Endodermal cell (in vitro differentiated cells): Measurements from ENCODE around the gene IAPP. TPM values are rescaled to one million over a fixed set of nuclear protein-coding genes. Genes with fewer than 3 reads are reported as not detected.
"Not testable (repeated sequence)": the region's sequence is repeated elsewhere in the genome, so short reads cannot be mapped to it uniquely, and the experiment has no call there.

Experiments
- DNase-seq: peaks from one replicate; pipeline ENCODE4 v3.0.0-alpha.2; 2017
- H3K27ac ChIP-seq: 2 replicates; pipeline ENCODE4 v1.5.1; 2013; ENCODE audit warnings: mild to moderate bottlenecking, low read depth, low read length, moderate library complexity
- H3K27me3 ChIP-seq: 2 replicates; pipeline ENCODE4 v1.6.1; 2013; ENCODE audit warnings: mild to moderate bottlenecking, low read length, moderate library complexity; ENCODE audit not compliant: insufficient read depth, control insufficient read depth, poor library complexity, severe bottlenecking
- H3K36me3 ChIP-seq: 2 replicates; pipeline ENCODE4 v1.7.0; 2013; ENCODE audit warnings: mild to moderate bottlenecking, low read length, moderate library complexity; ENCODE audit not compliant: control insufficient read depth, insufficient read depth
- H3K4me1 ChIP-seq: one replicate; pipeline ENCODE4 v1.7.0; 2013; ENCODE audit warnings: low read length; ENCODE audit not compliant: control insufficient read depth, insufficient read depth
- H3K4me3 ChIP-seq: 2 replicates; pipeline ENCODE4 v1.5.1; 2013; ENCODE audit warnings: mild to moderate bottlenecking, low read length, moderate library complexity
- H3K9ac ChIP-seq: 2 replicates; pipeline ENCODE4 v1.6.1; 2013; ENCODE audit warnings: mild to moderate bottlenecking, low read length, moderate library complexity; ENCODE audit not compliant: poor library complexity, severe bottlenecking; ENCODE audit errors: extremely low read depth
- H3K9me3 ChIP-seq: 2 replicates; pipeline ENCODE4 v1.6.1; 2013; ENCODE audit warnings: mild to moderate bottlenecking, low read length, moderate library complexity; ENCODE audit not compliant: control insufficient read depth
- H3K27ac Mint-ChIP-seq: 2 replicates; pipeline ENCODE4 v1.8.0; 2020; ENCODE audit warnings: mixed read lengths
- H3K27me3 Mint-ChIP-seq: 2 replicates; pipeline ENCODE4 v1.8.0; 2021; ENCODE audit warnings: mild to moderate bottlenecking, mixed read lengths; ENCODE audit not compliant: insufficient read depth
- H3K36me3 Mint-ChIP-seq: 2 replicates; pipeline ENCODE4 v1.8.0; 2020; ENCODE audit warnings: low read depth, mixed read lengths
- H3K4me1 Mint-ChIP-seq: 2 replicates; pipeline ENCODE4 v1.8.0; 2020; ENCODE audit warnings: mixed read lengths
- H3K4me3 Mint-ChIP-seq: 2 replicates; pipeline ENCODE4 v1.8.0; 2020; ENCODE audit warnings: mild to moderate bottlenecking, moderate library complexity, mixed read lengths
- H3K9me3 Mint-ChIP-seq: 2 replicates; pipeline ENCODE4 v1.8.0; 2020; ENCODE audit warnings: mild to moderate bottlenecking, mixed read lengths
- WGBS, 2 experiments: methylation state at CpG; one replicate each; pipeline versions ENCODE4 v1.1.5 to v1.1.7; 2013; ENCODE audit warnings: missing lambda C conversion rate in 2 of 2, mixed read lengths in 1 of 2; ENCODE audit not compliant: insufficient coverage in 1 of 2, insufficient read length in 1 of 2; 5-methylcytosine and 5-hydroxymethylcytosine counted together
- total RNA-seq, 2 donors: library from RNA; stranded (reverse); fragmentation: NEBNext Ultra II Directional in 1 of 2; extraction: Animal tissue kit (Norgen Biotek cat#: 25700) in 1 of 2; gene quantifications; 2 replicates in 1 of 2; 3 replicates in 1 of 2; pipeline ENCODE4 v1.2.1, GENCODE V29; 2021
- TF ChIP-seq, protein P1 (sequence below): fragments of 200-600 bp; sonication (generic); conservative IDR thresholded peaks from 2 replicates; pipeline ENCODE4 v1.5.0; 2021; ENCODE audit warnings: antibody characterized with exemption, mild to moderate bottlenecking

The IAPP gene
- total RNA-seq, 2 donors from 2014 or later, result not detected

DNA sequence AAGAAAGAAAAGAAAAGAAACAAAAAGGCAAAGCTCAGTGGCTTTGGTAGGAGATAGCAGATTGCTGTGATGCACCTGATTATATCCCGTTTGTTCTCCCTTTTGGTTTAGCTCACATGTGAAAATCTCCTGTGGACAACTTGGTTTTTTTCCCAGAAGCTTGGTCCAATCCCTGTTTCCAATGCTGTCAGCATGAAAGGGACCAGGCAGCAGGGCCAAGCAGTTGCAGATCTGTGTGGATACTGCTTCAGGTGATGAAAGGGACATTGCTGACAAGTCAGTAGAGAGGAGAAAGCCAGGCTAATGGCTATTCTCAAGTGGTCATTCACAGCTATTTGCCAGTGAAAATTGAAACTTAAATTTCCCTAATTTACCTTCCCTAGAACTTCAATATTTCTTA is 19.2 kb upstream of the IAPP start:
- Mint-ChIP-seq H3K36me3 (no peaks in the 10 kb centered on the region), H3K27me3 (no peaks in the 10 kb centered on the region), H3K4me3 (no peak overlapping the region), H3K9me3 (no peaks in the 10 kb centered on the region), H3K4me1 (peaks cover 6% of the 10 kb centered on the region), H3K27ac (no peak overlapping the region)
- Histone ChIP-seq H3K9me3 (no peaks in the 10 kb centered on the region), H3K36me3 (no peaks in the 10 kb centered on the region), H3K9ac (no peak overlapping the region), H3K27ac (no peak overlapping the region), H3K4me1 (no peaks in the 10 kb centered on the region), H3K27me3 (no peaks in the 10 kb centered on the region), H3K4me3 (no peak overlapping the region)
- 90 to 100% methylated on average over 1 of the region's 1 CpG for WGBS, 2 experiments
- TF ChIP-seq, protein P1, sequence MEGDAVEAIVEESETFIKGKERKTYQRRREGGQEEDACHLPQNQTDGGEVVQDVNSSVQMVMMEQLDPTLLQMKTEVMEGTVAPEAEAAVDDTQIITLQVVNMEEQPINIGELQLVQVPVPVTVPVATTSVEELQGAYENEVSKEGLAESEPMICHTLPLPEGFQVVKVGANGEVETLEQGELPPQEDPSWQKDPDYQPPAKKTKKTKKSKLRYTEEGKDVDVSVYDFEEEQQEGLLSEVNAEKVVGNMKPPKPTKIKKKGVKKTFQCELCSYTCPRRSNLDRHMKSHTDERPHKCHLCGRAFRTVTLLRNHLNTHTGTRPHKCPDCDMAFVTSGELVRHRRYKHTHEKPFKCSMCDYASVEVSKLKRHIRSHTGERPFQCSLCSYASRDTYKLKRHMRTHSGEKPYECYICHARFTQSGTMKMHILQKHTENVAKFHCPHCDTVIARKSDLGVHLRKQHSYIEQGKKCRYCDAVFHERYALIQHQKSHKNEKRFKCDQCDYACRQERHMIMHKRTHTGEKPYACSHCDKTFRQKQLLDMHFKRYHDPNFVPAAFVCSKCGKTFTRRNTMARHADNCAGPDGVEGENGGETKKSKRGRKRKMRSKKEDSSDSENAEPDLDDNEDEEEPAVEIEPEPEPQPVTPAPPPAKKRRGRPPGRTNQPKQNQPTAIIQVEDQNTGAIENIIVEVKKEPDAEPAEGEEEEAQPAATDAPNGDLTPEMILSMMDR, result no peak
- no peak for DNase-seq

DNA sequence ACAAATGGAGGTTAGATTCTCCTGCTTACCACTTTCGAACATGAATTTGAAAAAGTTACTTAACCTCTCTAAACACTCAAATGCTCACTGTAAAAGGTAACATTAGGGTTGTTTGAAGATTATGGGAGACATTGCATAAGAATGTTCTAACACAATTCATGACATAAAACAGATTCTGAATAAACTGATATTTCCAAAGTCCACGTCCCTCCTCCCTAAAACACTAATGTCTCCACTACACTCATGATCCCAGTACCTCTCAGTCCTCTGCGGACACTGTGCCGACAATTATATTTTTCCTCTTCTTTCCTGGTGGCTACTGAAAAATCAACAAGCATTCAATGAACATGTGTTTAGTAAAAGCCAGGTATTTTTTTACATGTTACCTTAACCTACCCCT is 18.8 kb upstream of the IAPP start:
- Histone ChIP-seq H3K4me1 (no peaks in the 10 kb centered on the region), H3K27me3 (no peaks in the 10 kb centered on the region), H3K9me3 (no peaks in the 10 kb centered on the region), H3K4me3 (no peak overlapping the region), H3K27ac (no peak overlapping the region), H3K9ac (no peak overlapping the region), H3K36me3 (no peaks in the 10 kb centered on the region)
- 93 to 100% methylated on average over 2 to 4 of the region's 4 CpGs for WGBS, 2 experiments
- H3K27ac Mint-ChIP-seq, result no peak overlapping the region
- H3K4me1 Mint-ChIP-seq, result peaks cover 6% of the 10 kb centered on the region
- no peaks in the 10 kb centered on the region for H3K9me3 Mint-ChIP-seq
- TF ChIP-seq, protein P1, result no peak
- no peaks in the 10 kb centered on the region for H3K27me3 Mint-ChIP-seq
- no peak overlapping the region for H3K4me3 Mint-ChIP-seq
- DNase-seq, result no peak
- no peaks in the 10 kb centered on the region for H3K36me3 Mint-ChIP-seq

DNA sequence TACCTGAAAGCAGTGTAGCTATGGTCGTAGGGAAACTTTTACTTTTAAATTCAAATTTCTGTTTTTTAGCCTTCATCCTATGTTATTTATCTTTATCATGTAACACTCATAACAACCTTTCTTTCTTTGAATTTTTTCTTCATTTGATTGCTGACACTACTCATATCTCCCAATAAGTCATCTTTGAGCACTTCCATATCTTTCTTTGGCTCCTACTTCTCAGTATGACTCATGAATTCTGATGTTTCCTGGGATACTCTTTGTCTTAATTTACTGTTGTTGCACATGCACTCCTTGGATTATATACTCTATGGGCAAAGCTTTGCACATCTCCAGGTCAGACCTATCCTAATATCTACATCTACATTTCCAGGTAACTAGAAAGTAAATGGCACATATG is 18.1 kb upstream of the IAPP start:
- Mint-ChIP-seq H3K9me3 (peaks cover 6% of the 10 kb centered on the region), H3K27me3 (no peaks in the 10 kb centered on the region), H3K36me3 (no peaks in the 10 kb centered on the region), H3K27ac (no peak overlapping the region), H3K4me1 (peaks cover 5% of the 10 kb centered on the region), H3K4me3 (no peak overlapping the region)
- 100% methylated on average over 1 of the region's 1 CpG for WGBS, 2 experiments
- TF ChIP-seq, protein P1, result no peak
- Histone ChIP-seq H3K36me3 (no peaks in the 10 kb centered on the region), H3K4me1 (no peaks in the 10 kb centered on the region), H3K27me3 (no peaks in the 10 kb centered on the region), H3K27ac (no peak overlapping the region), H3K9me3 (no peaks in the 10 kb centered on the region), H3K4me3 (no peak overlapping the region), H3K9ac (no peak overlapping the region)
- no peak for DNase-seq

DNA sequence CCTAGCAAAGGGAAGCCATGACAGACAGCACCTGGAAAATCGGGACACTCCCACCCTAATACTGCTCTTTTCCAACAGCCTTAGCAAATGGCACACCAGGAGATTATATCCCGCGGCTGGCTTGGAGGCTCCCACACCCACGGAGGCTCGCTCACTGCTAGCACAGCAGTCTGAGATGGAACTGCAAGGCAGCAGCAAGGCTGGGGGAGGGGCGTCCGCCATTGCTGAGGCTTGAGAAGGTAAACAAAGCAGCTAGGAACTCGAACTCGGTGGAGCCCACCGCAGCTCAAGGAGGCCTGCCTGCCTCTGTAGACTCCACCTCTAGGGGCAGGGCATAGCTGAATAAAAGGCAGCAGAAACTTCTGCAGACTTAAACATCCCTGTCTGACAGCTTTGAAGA is 12.1 kb upstream of the IAPP start:
- H3K27me3 Mint-ChIP-seq, result peaks cover 47% of the 10 kb centered on the region
- WGBS, 2 experiments, result 87 to 94% methylated on average over 4 to 10 of the region's 10 CpGs
- not testable (repeated sequence) for DNase-seq, H3K4me3 Mint-ChIP-seq, H3K9me3 ChIP-seq, H3K4me3 ChIP-seq, H3K27ac Mint-ChIP-seq, H3K27ac ChIP-seq, H3K4me1 ChIP-seq, H3K36me3 ChIP-seq, H3K27me3 ChIP-seq, H3K4me1 Mint-ChIP-seq, H3K9ac ChIP-seq
- H3K9me3 Mint-ChIP-seq, result peaks cover 58% of the 10 kb centered on the region
- peaks cover 19% of the 10 kb centered on the region for H3K36me3 Mint-ChIP-seq
